ENCODE measurements around the gene WFIKKN1. TPM values are rescaled to one million over a fixed set of nuclear protein-coding genes. Genes with fewer than 3 reads are reported as not detected.
A peak's percentile ranks its signal among the peaks of the same experiment; 100 is the strongest.

Gene WFIKKN1
- total RNA-seq, 4 donors from 2014 or later, result 2.3 to 13.1 (median 4.2) TPM

DNA sequence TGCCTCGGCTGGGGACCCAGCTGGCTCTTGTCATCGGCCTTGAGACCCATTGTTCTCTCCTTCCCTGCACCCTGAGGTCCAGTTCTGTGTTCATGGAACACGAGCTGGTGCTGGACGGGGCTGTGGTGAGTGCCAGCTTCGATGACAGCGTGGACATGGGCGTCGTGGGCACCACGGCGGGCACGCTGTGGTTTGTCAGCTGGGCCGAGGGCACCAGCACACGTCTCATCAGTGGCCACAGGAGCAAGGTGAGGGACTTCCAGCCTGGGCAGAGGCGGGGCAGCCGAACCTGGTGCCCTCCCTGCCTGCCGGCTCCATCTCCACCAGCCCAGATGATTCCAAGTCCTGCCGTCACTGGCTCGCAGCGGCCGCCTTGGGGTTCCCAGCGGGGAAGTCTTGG, 31.8 kb downstream of the WFIKKN1 start:
- no peaks in the 10 kb centered on the region for H3K27me3 ChIP-seq
- TF ChIP-seq EP300 (IDR thresholded peaks at IDR 0.05; ENCODE audit: low read depth) (no peak), POLR2A (IDR thresholded peaks at IDR 0.05) (no peak), POLR2AphosphoS5 (IDR thresholded peaks at IDR 0.05) (no peak)
- TF ChIP-seq, protein P1, sequence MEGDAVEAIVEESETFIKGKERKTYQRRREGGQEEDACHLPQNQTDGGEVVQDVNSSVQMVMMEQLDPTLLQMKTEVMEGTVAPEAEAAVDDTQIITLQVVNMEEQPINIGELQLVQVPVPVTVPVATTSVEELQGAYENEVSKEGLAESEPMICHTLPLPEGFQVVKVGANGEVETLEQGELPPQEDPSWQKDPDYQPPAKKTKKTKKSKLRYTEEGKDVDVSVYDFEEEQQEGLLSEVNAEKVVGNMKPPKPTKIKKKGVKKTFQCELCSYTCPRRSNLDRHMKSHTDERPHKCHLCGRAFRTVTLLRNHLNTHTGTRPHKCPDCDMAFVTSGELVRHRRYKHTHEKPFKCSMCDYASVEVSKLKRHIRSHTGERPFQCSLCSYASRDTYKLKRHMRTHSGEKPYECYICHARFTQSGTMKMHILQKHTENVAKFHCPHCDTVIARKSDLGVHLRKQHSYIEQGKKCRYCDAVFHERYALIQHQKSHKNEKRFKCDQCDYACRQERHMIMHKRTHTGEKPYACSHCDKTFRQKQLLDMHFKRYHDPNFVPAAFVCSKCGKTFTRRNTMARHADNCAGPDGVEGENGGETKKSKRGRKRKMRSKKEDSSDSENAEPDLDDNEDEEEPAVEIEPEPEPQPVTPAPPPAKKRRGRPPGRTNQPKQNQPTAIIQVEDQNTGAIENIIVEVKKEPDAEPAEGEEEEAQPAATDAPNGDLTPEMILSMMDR (IDR thresholded peaks at IDR 0.05), result no peak
- peaks cover 14 to 20% (median 16%) of the 10 kb centered on the region in 4 donors for H3K4me1 ChIP-seq
- no peaks in the 10 kb centered on the region for H3K9me3 ChIP-seq
- intact Hi-C loops (cut with DNase I; ENCODE audit: low total_unique reads) (loop anchor here (5.0 kb wide), 1 partner anchor 85 kb away; no protein-coding TSS in a partner anchor), in situ Hi-C loops (cut with MboI; ENCODE audit: low pct_ligation_motif_present in 1 of 4, low pct_unique_long_range_greater_than_20kb in 1 of 4, low sequenced_read_pairs in 3 of 4) (no loop called here)
- H3K36me3 ChIP-seq, result no peaks in the 10 kb centered on the region
- H3K27ac ChIP-seq, result no peak overlapping the region
- H3K4me3 ChIP-seq, result no peak overlapping the region
- DNase-seq, result no peak
- 94% methylated on average over 21 of the region's 21 CpGs; no CpG with 5 or more reads in 1 of the 2 donors for WGBS, 2 donors (ENCODE audit: low coverage in 1 of 2)

DNA sequence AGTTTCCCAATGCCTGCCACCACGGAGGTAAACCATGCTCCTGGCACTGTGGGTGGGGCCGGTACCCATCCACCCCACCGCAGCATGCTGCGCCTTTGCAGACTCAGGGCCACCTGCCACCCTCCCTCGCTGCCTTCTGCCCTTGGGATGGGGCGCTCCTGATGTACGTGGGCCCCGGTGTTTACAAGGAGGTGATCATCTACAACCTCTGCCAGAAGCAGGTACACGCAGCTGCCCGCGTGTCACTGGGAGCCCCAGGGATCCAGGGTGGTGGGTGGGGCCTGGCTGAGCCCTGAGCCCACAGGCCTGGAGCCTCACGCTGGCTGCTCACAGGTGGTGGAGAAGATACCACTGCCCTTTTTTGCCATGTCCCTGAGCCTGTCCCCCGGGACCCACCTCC, 35.8 kb downstream of the WFIKKN1 start:
- TF ChIP-seq EP300 (IDR thresholded peaks at IDR 0.05; ENCODE audit: low read depth), result no peak
- TF ChIP-seq, protein P1 (IDR thresholded peaks at IDR 0.05), result no peak
- TF ChIP-seq POLR2AphosphoS5 (IDR thresholded peaks at IDR 0.05), result no peak
- TF ChIP-seq POLR2A (IDR thresholded peaks at IDR 0.05), result no peak
- Histone ChIP-seq H3K36me3 (peaks cover 0 to 17% (median 5%) of the 10 kb centered on the region in 4 donors), H3K4me3 (no peak overlapping the region), H3K27me3 (no peaks in the 10 kb centered on the region), H3K9me3 (no peaks in the 10 kb centered on the region), H3K4me1 (peaks cover 9 to 20% (median 15%) of the 10 kb centered on the region in 4 donors), H3K27ac (no peak overlapping the region)
- DNase-seq, result no peak
- intact Hi-C loops (cut with DNase I; ENCODE audit: low total_unique reads) (no loop called here), in situ Hi-C loops (cut with MboI; ENCODE audit: low pct_ligation_motif_present in 1 of 4, low pct_unique_long_range_greater_than_20kb in 1 of 4, low sequenced_read_pairs in 3 of 4) (no loop called here)
- 74% methylated on average over 10 of the region's 13 CpGs; no CpG with 5 or more reads in 1 of the 2 donors for WGBS, 2 donors (ENCODE audit: low coverage in 1 of 2)

DNA sequence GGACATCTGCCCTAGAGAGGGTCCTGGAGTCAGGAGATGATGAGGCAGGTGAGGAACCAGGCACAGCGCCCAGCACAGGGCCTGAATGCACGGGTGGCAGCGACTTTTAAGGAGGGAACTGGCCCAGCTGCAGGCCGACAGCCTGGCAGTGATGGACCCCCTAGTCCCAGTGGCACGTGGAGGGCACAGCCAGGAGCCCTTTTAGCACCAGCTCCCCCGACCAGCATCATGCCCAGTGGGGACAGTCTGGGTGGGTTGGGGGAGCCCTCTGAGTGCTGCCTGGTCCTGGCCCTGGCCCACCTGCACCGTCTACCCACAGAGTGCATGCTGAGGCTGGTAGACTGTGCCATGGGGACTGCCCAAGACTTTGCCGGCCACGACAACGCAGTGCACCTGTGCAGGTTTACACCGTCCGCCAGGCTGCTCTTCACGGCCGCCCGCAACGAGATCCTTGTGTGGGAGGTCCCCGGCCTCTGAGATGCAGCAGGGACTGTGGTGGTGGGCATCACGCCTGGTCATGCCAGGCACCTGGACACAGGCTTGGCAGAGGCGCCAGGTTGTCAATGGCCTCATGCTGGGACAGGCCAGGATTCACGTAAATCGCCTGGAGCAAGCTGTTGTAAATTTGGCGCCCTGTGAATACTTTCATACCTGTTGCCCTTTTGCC, 36.5 kb downstream of the WFIKKN1 start:
- TF ChIP-seq, protein P1 (IDR thresholded peaks at IDR 0.05), result no peak
- TF ChIP-seq POLR2AphosphoS5 (IDR thresholded peaks at IDR 0.05), result no peak
- no peak for TF ChIP-seq EP300 (IDR thresholded peaks at IDR 0.05; ENCODE audit: low read depth)
- TF ChIP-seq POLR2A (IDR thresholded peaks at IDR 0.05), result no peak

DNA sequence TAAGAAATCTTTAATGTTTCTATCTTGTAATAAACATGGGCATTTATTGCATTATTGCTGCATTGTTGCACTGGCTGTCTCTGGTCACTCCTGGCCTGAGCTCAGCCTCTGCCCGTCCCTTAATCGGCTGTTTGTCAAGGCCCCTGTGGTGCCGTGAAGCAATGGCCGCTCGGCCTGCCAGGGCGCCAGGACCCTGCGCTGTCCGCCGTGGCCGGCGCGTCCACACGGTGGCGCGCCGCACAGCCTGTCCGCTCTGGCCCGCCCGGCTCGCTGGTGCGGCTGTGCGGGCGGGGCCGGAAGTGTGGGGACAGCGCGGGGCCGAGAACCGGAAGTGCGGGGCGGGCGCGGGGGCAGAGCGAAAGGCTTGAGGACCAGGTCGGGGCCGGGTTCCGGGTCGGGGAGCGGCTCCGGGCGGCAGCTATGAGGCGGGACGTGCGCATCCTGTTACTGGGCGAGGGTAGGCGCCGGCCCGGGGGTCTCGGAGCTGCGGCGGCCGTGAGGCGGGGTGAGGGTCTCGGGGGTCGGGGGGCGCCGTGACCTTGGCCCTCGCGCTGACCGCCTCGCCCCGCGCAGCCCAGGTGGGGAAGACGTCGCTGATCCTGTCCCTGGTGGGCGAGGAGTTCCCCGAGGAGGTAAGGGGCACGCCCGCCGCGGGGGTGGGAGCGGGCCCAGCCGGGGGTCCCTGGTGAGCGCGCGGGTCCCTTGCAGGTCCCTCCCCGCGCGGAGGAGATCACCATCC, 37.2 kb downstream of the WFIKKN1 start, which contains the start of gene RHOT2:
TSS of gene RHOT2 (plus strand) at position 353 of the 739 bp plus-strand sequence. CDS start at position 421, 68 bp downstream.
- in situ Hi-C loops (cut with MboI; ENCODE audit: low pct_ligation_motif_present in 1 of 4, low pct_unique_long_range_greater_than_20kb in 1 of 4, low sequenced_read_pairs in 3 of 4) (no loop called here), intact Hi-C loops (cut with DNase I; ENCODE audit: low total_unique reads) (no loop called here)
- peak within 1 kb of the TSS; percentile 80 to 99 (median 88) for H3K4me3 ChIP-seq
- H3K9me3 ChIP-seq, result no peaks in the 10 kb centered on the region
- DNase-seq, result peak; percentile 96
- no peaks in the 10 kb centered on the region for H3K27me3 ChIP-seq
- H3K4me1 ChIP-seq, result peaks cover 9 to 20% (median 15%) of the 10 kb centered on the region in 4 donors
- TF ChIP-seq POLR2A (IDR thresholded peaks at IDR 0.05) (peak; percentile 81), POLR2AphosphoS5 (IDR thresholded peaks at IDR 0.05) (peak; percentile 71 to 89 (median 82)), EP300 (IDR thresholded peaks at IDR 0.05; ENCODE audit: low read depth) (no peak)
- TF ChIP-seq, protein P1 (IDR thresholded peaks at IDR 0.05), result peak; percentile 57 to 94 (median 71)
- peaks cover 0 to 26% (median 5%) of the 10 kb centered on the region in 4 donors for H3K36me3 ChIP-seq
- WGBS, 2 donors (ENCODE audit: low coverage in 1 of 2), result 1% methylated on average over 16 of the region's 78 CpGs; no CpG with 5 or more reads in 1 of the 2 donors
- peak within 1 kb of the TSS; percentile 89 to 94 (median 90) for H3K27ac ChIP-seq

More for the DNA sequence above, 36.5 kb downstream of the WFIKKN1 start:
- in situ Hi-C loops (cut with MboI; ENCODE audit: low pct_ligation_motif_present in 1 of 4, low pct_unique_long_range_greater_than_20kb in 1 of 4, low sequenced_read_pairs in 3 of 4) (no loop called here), intact Hi-C loops (cut with DNase I; ENCODE audit: low total_unique reads) (no loop called here)
- peaks cover 9 to 20% (median 15%) of the 10 kb centered on the region in 4 donors for H3K4me1 ChIP-seq
- H3K27me3 ChIP-seq, result no peaks in the 10 kb centered on the region
- DNase-seq, result no peak
- H3K9me3 ChIP-seq, result no peaks in the 10 kb centered on the region
- peaks cover 0 to 22% (median 5%) of the 10 kb centered on the region in 4 donors for H3K36me3 ChIP-seq
- no peak overlapping the region for H3K4me3 ChIP-seq
- peak overlapping the region; percentile 89 to 94 (median 90) for H3K27ac ChIP-seq
- WGBS, 2 donors (ENCODE audit: low coverage in 1 of 2), result 74% methylated on average over 20 of the region's 22 CpGs; no CpG with 5 or more reads in 1 of the 2 donors
